GM12878 (cell line): ENCODE results near the gene AP1M2. TPM values are rescaled to one million over a fixed set of nuclear protein-coding genes. Genes with fewer than 3 reads are reported as not detected.

Experiments
- ATAC-seq: fragments of 200-7000 bp; cut with Tn5 transposase; 3 replicates; pipeline ENCODE4 v1.9.1; 2020; ENCODE audit warnings: mild to moderate bottlenecking, moderate library complexity
- BruUV-seq: library from RNA; stranded (reverse); fragments of 400-500 nt; replicated peaks from 2 replicates; lab custom pipeline; 2021; lab: Mats Ljungman, UMichigan
- CTCF ChIA-PET: fragments of 300-600 bp; sonication (Branson Sonifier 250); formaldehyde crosslinking; extraction: SDS; loops from one replicate; lab custom pipeline; 2021; ENCODE audit warnings: inconsistent platforms; lab: Yijun Ruan, JAX
- POLR2A ChIA-PET: fragments of 350-600 bp; formaldehyde crosslinking; extraction: SDS; loops from one replicate; lab custom pipeline; 2021; ENCODE audit warnings: inconsistent platforms; lab: Charles Lee
- RAD21 ChIA-PET: fragments of 300-600 bp; sonication (Branson Sonifier 250); formaldehyde crosslinking; loops from one replicate; lab custom pipeline; 2023; ENCODE audit warnings: antibody characterized with exemption; ENCODE audit not compliant: unreplicated experiment; lab: Charles Lee
- SMC1A ChIA-PET: fragments of 300-600 bp; sonication (Branson Sonifier 250); formaldehyde crosslinking; loops from one replicate; lab custom pipeline; 2023; ENCODE audit not compliant: unreplicated experiment, uncharacterized antibody; lab: Charles Lee
- DNase-seq: peaks from one replicate; pipeline ENCODE4 v3.0.0-alpha.2; 2011; ENCODE audit warnings: low read depth, low spot score
- FAIRE-seq: peaks from 3 replicates; lab custom pipeline; 2011; peaks lifted over from hg19 to GRCh38; lab: Jason Lieb, UNC
- H2AFZ ChIP-seq: 2 replicates; pipeline ENCODE4 v1.6.0; 2011; ENCODE audit warnings: low read depth, low read length, control low read depth; ENCODE audit not compliant: control insufficient read depth
- H3K27ac ChIP-seq: 2 replicates; pipeline ENCODE4 v1.5.1; 2011; ENCODE audit warnings: control low read depth; ENCODE audit not compliant: control insufficient read depth, insufficient read depth
- H3K27me3 ChIP-seq, 2 experiments: replicated peaks in 1 of 2; 2 replicates each; pipeline versions ENCODE4 v1.6.0 to v1.6.1; 2011; ENCODE audit warnings: low read length in 1 of 2; ENCODE audit not compliant: control insufficient read depth in 2 of 2, insufficient read depth in 2 of 2
- H3K36me3 ChIP-seq, 2 experiments: 2 replicates each; pipeline ENCODE4 v1.5.1; 2011; ENCODE audit warnings: low read length in 1 of 2; ENCODE audit not compliant: control insufficient read depth in 2 of 2, insufficient read depth in 2 of 2
- H3K4me1 ChIP-seq: 2 replicates; pipeline ENCODE4 v1.6.1; 2011; ENCODE audit warnings: mild to moderate bottlenecking, low read length, moderate library complexity, mixed read lengths; ENCODE audit not compliant: control insufficient read depth, insufficient read depth
- H3K4me2 ChIP-seq: 2 replicates; pipeline ENCODE4 v1.6.0; 2011; ENCODE audit warnings: control low read depth; ENCODE audit not compliant: control insufficient read depth, insufficient read depth
- H3K4me3 ChIP-seq: fragments of 200-600 bp; sonication (generic); 2 replicates; pipeline ENCODE4 v1.5.1; 2016
- H3K79me2 ChIP-seq: 2 replicates; pipeline ENCODE4 v1.6.0; 2011; ENCODE audit warnings: low read length; ENCODE audit not compliant: control insufficient read depth, insufficient read depth
- H3K9ac ChIP-seq: 2 replicates; pipeline ENCODE4 v1.8.0; 2011; ENCODE audit warnings: low read length, control low read depth, mixed read lengths; ENCODE audit not compliant: control insufficient read depth, insufficient read depth
- H3K9me3 ChIP-seq: replicated peaks from 3 replicates; pipeline ENCODE4 v1.5.1; 2011; ENCODE audit warnings: mild to moderate bottlenecking, low read length; ENCODE audit not compliant: control insufficient read depth, insufficient read depth
- H4K20me1 ChIP-seq: 2 replicates; pipeline ENCODE4 v1.6.0; 2011; ENCODE audit not compliant: control insufficient read depth, insufficient read depth
- CBFB ChIP-seq: IDR thresholded peaks from 2 replicates; pipeline ENCODE4 v1.6.1; 2016; ENCODE audit warnings: antibody characterized with exemption, low read depth
- CBX5 ChIP-seq: sonication (generic); IDR thresholded peaks from 2 replicates; pipeline ENCODE4 v1.6.1; 2016; ENCODE audit warnings: low read depth, moderate library complexity, mild to moderate bottlenecking, inconsistent platforms
- FOXK2 ChIP-seq: fragments of 450-650 bp; IDR thresholded peaks from 2 replicates; pipeline ENCODE4 v1.6.1; 2017; ENCODE audit warnings: mild to moderate bottlenecking, moderate library complexity
- FOXM1 ChIP-seq: IDR thresholded peaks from 2 replicates; pipeline ENCODE4 v1.6.1; 2012; ENCODE audit warnings: low read depth, mild to moderate bottlenecking, inconsistent platforms, low read length, moderate library complexity
- HDAC6 ChIP-seq: fragments of 200-600 bp; sonication (generic); IDR thresholded peaks from one replicate; pipeline ENCODE4 v1.8.0; 2017; ENCODE audit warnings: antibody characterized with exemption; ENCODE audit not compliant: unreplicated experiment
- IRF3 ChIP-seq: fragments of 450-650 bp; IDR thresholded peaks from 2 replicates; pipeline ENCODE4 v1.6.1; 2014; ENCODE audit warnings: mild to moderate bottlenecking
- JUNB ChIP-seq: IDR thresholded peaks from 2 replicates; pipeline ENCODE4 v1.6.1; 2016; ENCODE audit warnings: antibody characterized with exemption, mild to moderate bottlenecking
- KDM1A ChIP-seq: fragments of 200-600 bp; sonication (generic); IDR thresholded peaks from 2 replicates; pipeline ENCODE4 v1.6.1; 2016; ENCODE audit warnings: borderline replicate concordance
- KLF5 ChIP-seq: fragments of 450-650 bp; IDR thresholded peaks from 2 replicates; pipeline ENCODE4 v1.6.1; 2014; ENCODE audit warnings: mild to moderate bottlenecking; ENCODE audit not compliant: partially characterized antibody
- NBN ChIP-seq: fragments of 450-650 bp; IDR thresholded peaks from 2 replicates; pipeline ENCODE4 v1.6.1; 2016
- NFYB ChIP-seq: IDR thresholded peaks from 2 replicates; pipeline ENCODE4 v1.6.1; 2011; ENCODE audit warnings: low read depth, mild to moderate bottlenecking, low read length, improper control_type of control experiment, moderate library complexity; ENCODE audit not compliant: insufficient read depth
- POLR2AphosphoS2 ChIP-seq: IDR thresholded peaks from 2 replicates; pipeline ENCODE4 v1.6.1; 2011; ENCODE audit warnings: low read depth, mild to moderate bottlenecking, low read length, improper control_type of control experiment, moderate library complexity
- RCOR1 ChIP-seq: conservative IDR thresholded peaks from 2 replicates; pipeline ENCODE4 v1.6.1; 2012; ENCODE audit warnings: low read depth, low read length, improper control_type of control experiment
- RELB ChIP-seq: fragments of 450-650 bp; IDR thresholded peaks from 2 replicates; pipeline ENCODE4 v1.6.1; 2017; ENCODE audit warnings: low read depth, mild to moderate bottlenecking, moderate library complexity
- SPI1 ChIP-seq: IDR thresholded peaks from 2 replicates; pipeline ENCODE4 v1.6.1; 2011; ENCODE audit warnings: low read depth, mild to moderate bottlenecking, low read length, moderate library complexity, borderline replicate concordance; ENCODE audit not compliant: insufficient read depth
- SUZ12 ChIP-seq: fragments of 200-600 bp; sonication (generic); IDR thresholded peaks from one replicate; pipeline ENCODE4 v1.6.1; 2018; ENCODE audit warnings: antibody characterized with exemption, mild to moderate bottlenecking; ENCODE audit not compliant: unreplicated experiment
- TCF3 ChIP-seq: IDR thresholded peaks from 2 replicates; pipeline ENCODE4 v1.6.1; 2012; ENCODE audit warnings: low read depth, mild to moderate bottlenecking, low read length, borderline replicate concordance; ENCODE audit not compliant: insufficient read depth
- WGBS: methylation state at CpG from one replicate; pipeline ENCODE4 v1.1.6; 2016; ENCODE audit warnings: low lambda C conversion rate; ENCODE audit not compliant: insufficient replicate concordance, insufficient coverage; ENCODE audit errors: missing lambda C conversion rate; 5-methylcytosine and 5-hydroxymethylcytosine counted together
- in situ Hi-C: fragments of 300-500 bp; cut with MboI; formaldehyde crosslinking; loops from 9 replicates; pipeline ENCODE4 v1.14.3; 2018; ENCODE audit warnings: mixed read lengths
- intact Hi-C: fragments of 100-400 bp; cut with micrococcal nuclease; formaldehyde crosslinking; loops from one replicate; pipeline ENCODE4 v1.14.2; 2022; ENCODE audit not compliant: unreplicated experiment
- polyA plus RNA-seq, 11 experiments: library from polyadenylated mRNA; depleted of rRNA in 4 of 11; unstranded in 6 of 11; stranded (reverse) in 5 of 11; fragments of >200 nt; fragmentation: Nextera tagmentation in 4 of 11; fragmentation: Illumina TruSeq in 1 of 11; extraction: Ambion mirVana in 4 of 11; extraction: Trizol in 1 of 11; gene quantifications; 1 replicate in 1 of 11; 2 replicates in 10 of 11; pipeline versions ENCODE4 v1.2.1 to v1.2.3, GENCODE V29; 2011 to 2016; ENCODE audit warnings: inconsistent platforms in 2 of 11, missing spikeins in 2 of 11, low read depth in 1 of 11
- total RNA-seq, 4 experiments: library from RNA; depleted of rRNA in 3 of 4; stranded (reverse); fragments of >200 nt in 3 of 4; fragmentation: Illumina TruSeq in 1 of 4; extraction: Trizol in 1 of 4; gene quantifications; 2 replicates each; pipeline versions ENCODE4 v1.2.1 to v1.2.3, GENCODE V29; 2013 to 2021
- TF ChIP-seq, protein P1 (sequence below): IDR thresholded peaks from 2 replicates; pipeline ENCODE4 v1.6.1; 2012; ENCODE audit warnings: low read depth, low read length, improper control_type of control experiment
- TF ChIP-seq, protein P2 (sequence below): IDR thresholded peaks from 2 replicates; pipeline ENCODE4 v1.6.1; 2011; ENCODE audit warnings: borderline replicate concordance, low read depth, mild to moderate bottlenecking, moderate library complexity, mixed read lengths, low read length; ENCODE audit not compliant: insufficient read depth; ENCODE audit errors: extremely low read length

The AP1M2 gene
- total and polyA plus RNA-seq, 10 of the 15 experiments (the other 5 are each of a cell fraction or from before 2014, with no cell fraction given), result 0.72 TPM; not detected in 9

- peak; percentile 95 for DNase-seq
- under 1% methylated on average over 60 of the region's 71 CpGs for WGBS
- ChIA-PET SMC1A (interaction anchor here (0.7 to 1.2 kb wide), 9 partner anchors 26 to 166 kb away, joined by 3 read pairs; partner anchors contain the start of gene CDC37), POLR2A (interaction anchor here (0.5 to 1.6 kb wide), 5 partner anchors 25 to 280 kb away, joined by 3 to 6 read pairs (median 4); partner anchors contain the start of genes ATG4D and ICAM5), CTCF (interaction anchor here (0.6 to 5.3 kb wide), 12 partner anchors 12 to 295 kb away, joined by 3 to 35 read pairs (median 6); partner anchors contain the start of genes ATG4D, ICAM5 and QTRT1), RAD21 (interaction anchor here (1.1 to 3.3 kb wide), 6 partner anchors 27 to 166 kb away, joined by 3 to 16 read pairs (median 3); partner anchors contain the start of genes ATG4D and CDC37)
- no peaks in the 10 kb centered on the region for H3K36me3 ChIP-seq
- TSS peak; percentile 98 for BruUV-seq
- peak within 1 kb of the TSS; percentile 93 for H3K4me2 ChIP-seq
- no peaks in the 10 kb centered on the region for H3K9me3 ChIP-seq
- peaks cover 23% of the 10 kb centered on the region for H3K4me1 ChIP-seq
- intact Hi-C loops, result loop anchor here (2.0 to 5.0 kb wide), 3 partner anchors 66 to 167 kb away; partner anchors contain the start of genes CDC37, ILF3 and KEAP1
- H2AFZ ChIP-seq, result peak within 1 kb of the TSS; percentile 59
- peak within 1 kb of the TSS; percentile 76 for H3K9ac ChIP-seq
- peak within 1 kb of the TSS; percentile 72 for H3K27ac ChIP-seq
- peak; percentile 83 for ATAC-seq
- no peaks in the 10 kb centered on the region for H3K27me3 ChIP-seq
- in situ Hi-C loops, result loop anchor here (5.0 kb wide), 1 partner anchor 157 kb away; no protein-coding TSS in a partner anchor
- no peaks in the 10 kb centered on the region for H4K20me1 ChIP-seq
- H3K79me2 ChIP-seq, result peaks cover 13% of the 10 kb centered on the region
- peak; percentile 97 for FAIRE-seq
- H3K4me3 ChIP-seq, result peak within 1 kb of the TSS; percentile 80
- TF ChIP-seq SUZ12 (no peak), KDM1A (no peak), SPI1 (no peak), JUNB (no peak), RCOR1 (no peak), CBX5 (no peak), TCF3 (peak; percentile 25; the same call in 1 of the 2 replicates), RELB (peak; percentile 39; the same call in 1 of the 2 replicates), FOXM1 (peak; percentile 92), HDAC6 (no peak), KLF5 (peak; percentile 55), NBN (peak; percentile 69), POLR2AphosphoS2 (no peak), CBFB (peak; percentile 68; the same call in 1 of the 2 replicates), FOXK2 (no peak), IRF3 (peak; percentile 87), NFYB (peak; percentile 91)
- TF ChIP-seq, protein P1, sequence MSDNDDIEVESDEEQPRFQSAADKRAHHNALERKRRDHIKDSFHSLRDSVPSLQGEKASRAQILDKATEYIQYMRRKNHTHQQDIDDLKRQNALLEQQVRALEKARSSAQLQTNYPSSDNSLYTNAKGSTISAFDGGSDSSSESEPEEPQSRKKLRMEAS, result peak; percentile 86
- TF ChIP-seq, protein P2, sequence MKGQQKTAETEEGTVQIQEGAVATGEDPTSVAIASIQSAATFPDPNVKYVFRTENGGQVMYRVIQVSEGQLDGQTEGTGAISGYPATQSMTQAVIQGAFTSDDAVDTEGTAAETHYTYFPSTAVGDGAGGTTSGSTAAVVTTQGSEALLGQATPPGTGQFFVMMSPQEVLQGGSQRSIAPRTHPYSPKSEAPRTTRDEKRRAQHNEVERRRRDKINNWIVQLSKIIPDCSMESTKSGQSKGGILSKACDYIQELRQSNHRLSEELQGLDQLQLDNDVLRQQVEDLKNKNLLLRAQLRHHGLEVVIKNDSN, result no peak
Observed at GRCh38 chr19:10568826-10569651, 18.1 kb downstream of the AP1M2 start, which contains the start of gene CDKN2D. Gene CDKN2D, minus strand, starts transcription at chr19:10568979. Its CDS starts 326 bp downstream, at chr19:10568653.
